Stimulated activated CD8-positive, alpha-beta memory T cell treated with anti-CD3 and anti-CD28 coated beads, Interleukin-4, amount 100 ng/mL, for 4 hours (primary cell): ENCODE measurements around the gene MASP2.
"Not testable (repeated sequence)": the region's sequence is repeated elsewhere in the genome, so short reads cannot be mapped to it uniquely, and the experiment has no call there.

Experiments
- DNase-seq, 2 donors: peaks; one replicate each; pipeline ENCODE4 v3.0.0-alpha.2; 2020; ENCODE audit warnings: low read depth in 2 of 2, low spot score in 1 of 2

Gene MASP2

DNA sequence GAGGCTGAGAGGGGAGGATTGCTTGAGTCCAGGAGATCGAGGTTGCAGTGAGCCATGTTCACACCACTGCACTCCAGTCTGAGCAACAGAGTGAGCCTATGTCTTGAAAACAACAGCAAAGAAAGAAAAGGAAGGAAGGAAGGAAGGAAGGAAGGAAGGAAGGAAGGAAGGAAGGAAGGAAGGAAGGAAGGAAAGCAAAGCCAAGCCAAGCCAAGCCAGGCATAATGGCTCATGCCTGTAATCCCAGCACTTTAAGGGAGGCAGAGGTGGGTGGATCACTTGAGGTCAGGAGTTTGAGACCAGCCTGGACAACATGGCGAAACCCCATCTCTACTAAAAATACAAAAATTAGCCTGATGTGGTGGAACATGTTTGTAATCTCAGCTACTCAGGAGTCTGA, 55.0 kb downstream of the MASP2 start:
- not testable (repeated sequence) for DNase-seq

DNA sequence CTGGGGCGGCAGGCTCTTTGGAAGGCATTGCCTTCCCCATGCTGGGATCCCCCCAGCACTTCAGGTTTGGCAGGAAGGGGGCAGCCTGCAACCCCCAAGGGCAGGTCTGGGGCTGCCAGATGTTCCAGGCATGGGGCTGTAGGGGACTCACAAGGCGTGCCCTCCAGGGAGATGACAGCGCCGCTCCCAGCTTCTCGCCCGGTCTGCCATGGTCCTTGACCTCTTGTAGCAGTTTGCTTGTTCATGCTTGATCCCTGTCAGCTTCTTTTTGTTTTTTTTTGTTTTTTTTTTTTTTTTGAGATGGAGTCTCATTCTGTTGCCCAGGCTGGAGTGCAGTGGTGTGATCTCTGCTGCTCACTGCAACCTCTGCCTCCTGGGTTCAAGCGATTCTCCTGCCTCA, 56.2 kb downstream of the MASP2 start:
- DNase-seq, result no peak

DNA sequence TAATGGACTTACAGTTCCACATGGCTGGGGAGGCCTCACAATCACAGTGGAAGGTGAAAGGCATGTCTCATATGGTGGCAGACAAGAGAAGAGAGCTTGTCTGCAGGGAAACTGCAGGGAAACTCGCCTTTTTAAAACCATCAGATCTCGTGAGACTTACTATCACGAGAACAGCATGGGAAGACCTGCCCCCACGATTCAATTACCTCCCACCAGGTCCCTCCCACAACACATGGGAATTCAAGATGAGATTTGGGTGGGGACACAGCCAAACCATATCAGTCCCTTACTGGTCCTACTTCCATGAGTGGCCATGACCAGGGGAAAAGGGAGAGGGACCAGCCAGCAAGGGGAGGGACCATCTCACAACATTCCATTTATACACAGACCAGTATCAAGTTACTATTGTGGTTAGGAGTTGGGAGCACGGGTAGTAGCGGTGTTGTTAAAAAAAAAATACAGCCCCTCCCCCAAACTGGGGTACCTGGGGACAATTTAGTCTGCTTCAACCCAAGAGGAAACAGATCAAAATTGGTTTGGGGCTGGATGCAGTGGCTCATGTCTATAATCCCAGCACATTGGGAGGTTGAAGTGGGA, 57.0 kb downstream of the MASP2 start:
- not testable (repeated sequence) for DNase-seq

GRCh38 chr1:10989095-10989494, 57.9 kb downstream of the MASP2 start:
- DNase-seq, result no peak

DNA sequence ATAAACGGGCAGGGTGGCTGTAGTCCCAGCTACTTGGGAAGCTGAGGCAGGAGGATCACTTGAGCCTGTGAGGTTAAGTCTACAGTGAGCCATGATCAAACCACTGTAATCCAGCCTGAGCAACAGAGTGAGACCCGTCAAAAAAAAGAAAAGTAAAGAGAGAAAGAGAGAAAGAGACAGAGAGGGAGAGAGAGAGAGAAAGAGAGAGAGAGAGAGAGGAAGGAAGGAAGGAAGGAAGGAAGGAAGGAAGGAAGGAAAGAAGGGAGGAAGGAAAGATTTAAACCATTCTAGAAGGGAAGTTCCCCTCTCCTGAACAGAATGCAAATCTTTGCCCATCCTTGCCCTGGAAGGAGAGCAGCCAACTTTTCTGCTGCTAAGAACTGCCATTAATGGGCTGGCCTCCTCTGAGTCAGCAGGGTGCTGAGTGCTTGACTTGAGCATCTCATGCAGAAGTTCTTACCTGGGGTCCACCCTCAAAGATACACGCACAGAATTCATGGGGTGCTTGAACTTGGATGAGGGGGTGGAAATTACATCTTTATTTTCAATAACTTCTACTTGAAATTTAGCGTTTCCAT, 59.1 kb downstream of the MASP2 start:
- no peak for DNase-seq

GRCh38 chr1:10986525-10986890, 60.5 kb downstream of the MASP2 start:
- DNase-seq, result no peak

- DNase-seq, result no peak
Observed at GRCh38 chr1:10980841-10981727, 66.0 kb downstream of the MASP2 start.

DNA sequence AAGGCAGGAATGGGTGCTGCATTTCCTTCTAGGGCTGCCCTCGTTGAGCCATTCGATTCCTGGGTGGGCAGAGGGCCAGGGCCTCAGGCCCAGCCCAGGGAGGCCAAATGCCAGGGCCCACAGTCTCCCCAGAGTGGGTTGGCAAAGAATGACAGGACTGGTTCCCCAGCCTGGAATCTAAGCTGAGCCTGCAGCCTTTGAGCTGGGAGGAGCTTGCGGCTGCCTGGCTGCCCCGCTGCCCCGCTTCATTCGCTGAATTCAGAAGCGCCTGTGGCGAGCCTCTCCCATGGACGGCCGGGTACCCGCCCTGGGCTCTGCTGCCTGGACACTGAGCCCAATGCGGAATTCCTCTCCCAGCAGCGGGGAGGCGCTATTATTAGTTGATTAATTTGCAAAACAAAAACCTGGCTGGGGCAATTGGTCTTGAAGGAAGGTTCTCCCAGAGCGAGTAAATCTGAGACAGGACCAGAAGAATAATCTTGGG, 66.9 kb downstream of the MASP2 start:
- DNase-seq, result no peak

- DNase-seq, result no peak
Observed at GRCh38 chr1:10979483-10979920, 67.5 kb downstream of the MASP2 start.

DNA sequence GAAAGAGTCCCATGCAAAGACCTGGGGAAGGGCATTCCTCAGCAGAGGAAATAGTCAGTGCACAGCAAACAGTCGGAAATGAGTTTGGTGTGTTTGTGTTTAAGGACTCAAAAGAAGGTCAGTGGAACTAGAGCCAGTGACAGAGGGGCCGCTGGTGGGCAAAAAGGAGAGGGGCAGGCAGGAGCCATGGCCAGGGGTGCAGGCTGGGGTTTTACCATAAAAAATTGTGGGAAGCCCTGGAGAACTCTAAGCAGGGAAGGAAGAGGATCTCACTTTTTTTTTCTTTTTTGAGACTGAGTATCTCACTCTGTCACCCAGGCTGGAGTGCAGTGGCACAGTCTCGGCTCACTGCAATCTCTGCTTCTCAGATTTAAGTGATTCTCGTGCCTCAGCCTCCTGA, 68.3 kb downstream of the MASP2 start:
- no peak for DNase-seq
